Inflammatory macrophage treated with lipopolysaccharide for 4 hours (primary cell): ENCODE measurements around the gene NDUFA6.

Experiments
- DNase-seq: peaks from one replicate; pipeline ENCODE4 v3.0.0-alpha.2; 2020

The NDUFA6 gene

DNA sequence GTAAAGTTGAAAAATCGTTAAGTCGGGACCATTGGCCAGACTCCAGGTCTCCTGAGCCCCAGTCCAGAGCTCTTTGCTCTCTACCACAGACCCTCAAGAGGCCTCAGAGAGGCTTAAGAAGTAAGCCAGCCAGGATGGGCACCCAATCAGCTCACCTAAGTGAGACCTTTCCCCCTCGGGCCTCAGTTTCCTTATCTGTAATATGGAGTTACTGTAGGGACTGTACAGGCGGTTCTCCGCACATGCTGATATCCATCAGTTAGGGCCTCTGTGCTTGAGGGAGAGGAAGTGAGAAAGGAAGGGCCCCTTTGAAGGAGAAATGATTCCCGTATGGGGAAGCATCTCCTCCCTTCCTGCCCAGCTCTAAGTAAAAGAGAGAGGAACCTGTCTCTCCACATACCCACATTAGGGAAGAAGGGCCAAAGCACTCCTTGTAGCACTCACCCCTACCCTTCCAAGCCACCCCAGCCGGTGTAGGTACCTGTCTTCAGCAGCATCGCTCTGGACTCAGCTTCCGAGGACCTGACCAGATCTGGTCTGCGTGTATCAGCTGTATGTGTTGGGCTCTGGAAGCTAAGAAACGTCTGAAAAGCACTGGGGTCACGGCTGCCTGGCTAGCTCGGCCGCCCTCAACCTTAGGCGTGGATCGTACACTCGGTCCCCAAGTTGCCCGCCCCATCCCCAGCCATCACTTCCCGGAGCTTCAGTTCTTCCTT, 20.6 kb downstream of the NDUFA6 start:
- peak; percentile 76 for DNase-seq

DNA sequence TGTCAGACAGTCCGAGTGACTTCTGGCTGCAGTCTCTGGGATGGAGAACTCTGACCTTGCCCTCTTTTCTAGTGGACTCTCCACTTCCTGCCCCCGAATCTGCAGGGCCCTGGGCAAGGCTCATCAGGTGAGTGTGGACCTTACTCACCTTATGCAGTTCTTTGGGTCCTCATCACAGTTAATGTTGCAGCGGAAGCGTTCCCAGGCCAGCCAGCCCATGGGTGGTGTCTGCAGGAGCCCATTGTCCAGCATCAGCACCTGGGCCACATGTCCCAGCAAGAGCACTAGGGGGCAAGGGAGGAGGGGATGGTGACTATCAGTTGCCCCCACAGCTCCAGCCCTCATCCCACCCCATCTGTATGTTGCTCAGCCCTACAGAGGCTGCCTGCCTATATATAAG, 22.3 kb downstream of the NDUFA6 start:
- DNase-seq, result no peak

DNA sequence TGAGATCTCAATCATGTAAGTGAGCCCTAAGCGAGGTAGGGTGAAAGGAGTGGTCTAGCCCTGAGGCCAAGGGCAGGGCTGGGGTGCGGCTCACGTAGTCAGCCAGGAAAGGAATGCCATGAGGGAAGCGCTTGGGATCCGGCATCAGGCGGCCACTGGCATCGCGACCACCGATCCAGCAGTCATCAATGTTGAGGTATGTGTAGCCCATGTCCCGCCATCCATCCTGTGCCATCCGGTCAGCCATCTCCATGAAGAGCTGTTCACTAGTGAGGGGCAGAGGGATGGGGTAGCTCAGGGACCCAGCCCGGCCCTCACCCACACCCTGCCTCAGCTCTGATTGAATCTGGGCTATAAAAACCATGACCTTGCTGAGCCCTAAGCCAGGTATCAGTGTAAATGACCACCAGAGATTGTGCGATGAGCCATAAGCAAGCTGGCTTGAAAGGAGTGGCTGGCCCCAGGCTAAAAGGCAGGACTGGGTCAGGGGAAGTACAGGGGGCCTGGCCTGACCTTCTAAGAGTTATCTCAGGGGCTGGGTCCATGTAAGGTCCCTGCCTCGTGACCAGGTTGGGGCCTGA, 22.8 kb downstream of the NDUFA6 start:
- DNase-seq, result no peak

DNA sequence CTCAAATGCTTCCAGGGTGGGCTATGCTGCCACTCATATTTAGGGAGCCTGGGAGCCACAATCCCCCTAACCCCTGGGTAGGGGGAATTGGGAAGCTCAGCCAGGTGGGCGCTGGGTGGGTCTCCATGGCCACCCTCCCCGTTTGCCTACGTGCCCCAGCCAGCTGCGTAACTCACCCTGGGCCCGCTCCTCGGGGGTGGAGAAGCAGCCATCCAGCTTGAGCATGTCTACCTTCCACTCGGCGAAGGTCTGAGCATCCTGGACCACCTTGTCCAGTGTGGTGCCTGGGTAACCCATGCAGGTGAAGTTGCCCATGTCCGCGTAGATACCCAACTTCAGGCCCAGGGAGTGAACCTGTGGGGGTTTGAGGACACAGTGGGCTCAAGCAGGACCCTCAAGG, 23.6 kb downstream of the NDUFA6 start:
- DNase-seq, result no peak

DNA sequence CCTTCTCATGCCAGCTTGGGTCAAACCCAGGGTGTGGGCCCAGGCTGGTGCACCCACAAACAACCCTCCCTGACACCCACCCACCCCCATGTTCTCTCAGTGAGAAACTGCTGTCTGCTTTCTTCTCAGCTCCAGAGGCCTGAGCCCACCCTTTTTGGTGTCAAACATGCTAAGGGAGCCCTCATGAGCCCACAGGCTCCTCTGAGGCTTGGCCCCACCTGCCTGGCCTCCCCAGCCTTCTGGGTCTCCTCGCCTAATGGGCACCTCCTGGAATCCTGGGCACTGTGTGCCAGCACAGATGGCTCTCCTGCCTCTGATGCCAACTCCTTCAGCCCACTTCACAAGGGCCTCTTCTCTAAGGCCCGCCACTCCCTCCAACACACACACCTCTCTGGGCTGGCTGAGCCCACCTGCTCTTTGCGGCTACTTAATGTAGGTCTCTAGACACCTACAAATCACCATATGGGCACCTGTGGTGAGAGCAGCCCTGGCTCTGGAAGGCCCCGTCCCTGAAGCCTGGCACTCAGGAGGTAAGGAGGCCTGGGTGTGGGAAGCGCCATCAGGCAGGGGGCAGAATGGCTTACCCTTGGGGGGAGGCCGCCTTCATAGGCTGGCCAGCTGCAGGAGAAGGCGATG, 24.3 kb downstream of the NDUFA6 start:
- no peak for DNase-seq

DNA sequence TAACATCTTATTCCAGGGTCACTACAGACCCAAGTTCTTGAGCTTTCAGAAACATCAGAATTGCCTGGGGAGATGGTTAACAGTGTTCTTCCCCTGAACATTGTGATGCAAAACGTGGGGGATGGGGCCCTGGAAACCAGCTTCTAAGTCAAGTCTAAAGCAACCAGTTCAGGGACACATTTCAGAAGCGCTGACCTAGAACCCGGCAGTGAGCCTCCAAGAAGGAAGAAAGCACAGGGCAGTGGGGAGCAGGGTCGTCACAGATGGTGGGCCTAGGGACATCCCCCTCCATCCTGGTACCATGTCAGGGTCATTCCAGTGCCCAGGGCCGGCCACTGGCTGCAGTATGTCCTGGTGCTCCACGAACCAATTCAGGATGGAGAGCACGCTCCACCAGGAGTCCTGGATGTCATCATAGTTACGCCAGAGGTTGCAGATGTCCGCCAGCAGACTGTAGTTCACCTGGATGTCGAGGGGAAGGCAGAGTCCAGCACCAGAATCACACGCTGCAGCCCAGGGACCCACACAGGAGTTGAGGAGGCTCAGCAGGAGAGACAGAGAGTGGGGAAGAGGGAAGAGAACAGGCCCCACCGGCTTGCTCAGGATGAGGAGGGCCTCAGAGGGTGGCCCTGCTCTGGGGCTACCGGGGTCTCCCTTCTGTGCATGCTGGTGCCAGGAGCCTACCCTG, 25.0 kb downstream of the NDUFA6 start:
- DNase-seq, result no peak

DNA sequence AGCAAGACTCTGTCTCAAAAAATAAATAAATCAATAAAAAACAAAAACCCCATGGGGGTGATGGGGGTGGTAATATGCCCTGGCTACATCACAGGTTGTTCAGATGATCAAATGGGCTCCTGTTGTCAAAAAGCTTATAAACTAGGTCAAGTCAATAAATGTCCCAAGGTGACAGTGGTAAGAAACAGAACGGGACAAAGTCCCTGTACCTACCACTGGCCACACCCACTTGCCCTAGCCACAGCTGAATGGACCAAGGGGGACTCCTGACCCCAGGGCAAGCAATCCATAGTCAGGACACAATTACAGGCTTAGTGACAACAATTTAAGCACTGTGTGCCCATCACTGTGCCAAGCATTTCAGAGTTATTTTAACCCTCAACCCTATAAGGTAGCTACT, 25.9 kb downstream of the NDUFA6 start:
- no peak for DNase-seq

DNA sequence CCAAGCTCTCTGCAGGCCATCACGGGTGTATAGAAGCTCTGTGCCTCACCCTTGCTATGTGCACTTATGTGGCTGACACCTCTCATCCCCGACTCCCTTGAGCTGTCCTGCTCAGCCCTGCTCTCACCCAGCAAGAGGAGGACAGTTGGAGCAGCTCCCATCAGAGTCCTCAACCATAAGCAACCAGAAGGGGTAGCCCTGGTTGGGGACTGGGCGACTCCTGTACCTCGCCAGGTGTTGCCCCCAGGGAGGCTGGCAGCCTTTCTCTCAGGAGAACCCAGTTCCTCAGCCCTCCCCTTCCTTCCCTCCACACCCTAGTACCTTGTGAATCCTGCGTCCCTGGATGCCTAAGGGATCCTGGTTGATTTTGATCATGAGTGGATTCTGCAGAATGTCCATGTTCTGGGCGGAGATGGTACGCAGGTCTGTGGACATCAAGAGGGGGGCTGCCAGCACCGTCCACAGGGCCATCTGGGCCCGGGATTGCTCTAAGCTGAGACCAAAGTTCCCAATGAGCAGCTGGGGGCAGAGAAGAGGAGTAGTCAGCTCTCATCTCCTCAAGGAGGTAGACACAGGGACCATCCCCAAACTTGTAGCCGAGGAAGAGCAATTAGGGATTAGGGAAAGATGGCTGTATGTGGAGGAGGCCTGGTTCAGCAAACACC, 27.9 kb downstream of the NDUFA6 start:
- no peak for DNase-seq

DNA sequence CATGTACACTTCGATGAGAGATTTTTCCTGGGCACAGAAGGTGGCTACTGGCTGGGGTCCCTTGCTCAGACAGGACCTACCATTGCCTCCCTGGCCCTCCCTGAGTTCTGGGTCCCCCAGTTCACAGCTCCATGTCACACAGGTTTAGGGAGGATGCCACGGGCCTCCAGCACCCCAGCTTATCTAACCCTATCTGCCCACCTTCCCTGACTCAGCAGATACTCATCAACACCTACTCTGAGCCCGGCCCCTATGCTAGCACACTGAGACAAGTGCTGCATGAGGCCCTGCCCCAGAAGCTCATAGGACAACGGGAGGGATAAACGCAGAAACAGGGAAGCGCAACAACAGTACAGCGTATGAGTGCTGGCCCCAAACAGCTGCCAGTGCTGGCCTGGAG, 29.5 kb downstream of the NDUFA6 start:
- DNase-seq, result no peak

DNA sequence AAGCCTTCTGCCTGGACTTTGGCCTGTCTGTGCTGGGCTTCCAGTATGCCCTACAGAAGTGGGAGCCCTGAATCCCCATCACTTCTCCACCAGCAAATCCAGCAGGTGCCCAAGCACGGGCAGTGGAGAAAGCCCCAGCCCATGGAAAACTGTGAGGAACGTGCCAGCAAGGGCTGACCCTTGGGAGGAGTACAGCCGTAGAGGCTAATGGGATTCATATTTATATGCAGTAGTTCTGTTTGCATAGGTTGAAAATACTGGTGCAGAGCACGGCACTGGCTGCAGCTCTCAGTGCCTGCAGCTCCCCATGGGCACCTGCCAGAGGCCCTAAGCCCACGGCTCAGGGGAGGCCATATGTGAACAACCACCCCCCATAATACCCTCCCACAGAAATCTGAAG, 30.1 kb downstream of the NDUFA6 start:
- DNase-seq, result no peak

DNA sequence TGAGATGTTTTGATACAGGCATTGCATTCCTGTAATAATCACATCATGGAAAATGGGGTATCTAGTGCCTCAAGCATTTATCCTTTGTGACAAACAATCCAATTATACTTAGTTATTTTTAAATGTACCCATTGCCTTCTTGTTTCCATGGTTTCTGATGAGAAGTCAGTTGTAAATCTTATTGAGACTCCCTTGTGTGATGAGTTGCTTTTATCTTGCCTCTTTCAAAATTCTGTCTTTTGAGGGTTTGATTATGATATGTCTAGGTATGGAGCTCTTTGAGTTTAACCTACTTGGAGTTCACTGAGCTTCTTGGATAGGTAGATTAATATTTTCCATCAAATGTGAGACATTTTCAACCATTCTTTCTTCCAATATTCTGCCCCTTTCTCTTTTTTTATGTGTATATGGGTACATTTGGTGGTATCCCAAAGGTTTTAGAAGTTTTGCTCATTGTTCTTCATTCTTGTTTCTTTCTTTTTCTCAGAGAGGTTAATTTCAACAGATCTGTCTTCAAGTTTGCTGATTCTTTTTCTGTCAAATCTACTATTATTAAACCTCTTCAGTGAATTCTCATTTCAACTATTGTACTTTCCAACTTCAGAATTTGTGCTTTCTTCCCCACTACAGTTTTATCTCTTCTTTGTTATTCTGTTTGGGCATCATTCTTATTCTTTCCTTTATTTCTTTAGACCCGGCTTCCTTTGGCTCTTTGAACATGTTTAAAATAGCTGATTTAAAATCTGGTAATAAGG, 33.6 kb downstream of the NDUFA6 start:
- no peak for DNase-seq

DNA sequence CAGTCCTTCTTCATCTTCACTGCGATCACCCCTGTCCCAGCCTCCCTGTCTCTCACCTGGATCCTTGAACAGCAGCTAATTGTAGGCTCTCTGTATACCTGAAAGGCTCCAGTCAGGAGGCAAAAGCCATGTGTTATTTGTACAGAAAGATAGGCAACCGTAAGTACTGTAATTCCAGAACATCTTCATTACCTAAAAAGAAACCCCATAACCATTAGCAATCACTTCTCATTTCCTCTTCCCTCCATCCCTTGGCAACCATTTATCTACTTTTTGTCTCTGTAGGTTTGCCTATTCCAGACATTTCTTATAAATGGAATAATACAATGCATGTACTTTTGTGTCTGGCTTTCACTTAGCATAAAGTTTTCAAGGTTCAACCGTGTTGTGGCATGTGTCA, 37.8 kb downstream of the NDUFA6 start:
- peak; percentile 12 for DNase-seq

DNA sequence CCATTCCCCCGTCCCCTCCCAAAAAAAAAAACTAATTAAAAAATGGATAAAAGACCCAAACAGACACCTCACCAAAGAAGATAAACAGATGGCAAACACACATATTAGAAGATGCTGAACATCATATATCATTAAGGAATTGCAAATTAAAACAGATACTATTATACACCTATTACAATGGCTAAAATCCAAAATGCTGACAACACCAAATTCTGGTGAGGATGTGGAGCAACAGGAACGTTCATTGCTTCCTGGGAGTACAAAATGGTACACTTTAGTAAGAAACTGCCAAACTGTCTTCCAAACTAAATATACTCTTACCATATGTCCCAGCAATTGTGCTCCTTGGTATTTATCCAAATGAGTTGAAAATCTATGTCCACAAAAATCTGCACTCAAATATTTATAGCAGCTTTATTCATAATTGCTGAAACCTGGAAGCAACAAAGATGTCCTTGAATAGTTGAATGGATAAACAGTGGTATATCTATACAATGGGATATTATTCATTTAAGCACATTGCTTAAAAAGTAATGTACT, 39.9 kb downstream of the NDUFA6 start:
- no peak for DNase-seq

DNA sequence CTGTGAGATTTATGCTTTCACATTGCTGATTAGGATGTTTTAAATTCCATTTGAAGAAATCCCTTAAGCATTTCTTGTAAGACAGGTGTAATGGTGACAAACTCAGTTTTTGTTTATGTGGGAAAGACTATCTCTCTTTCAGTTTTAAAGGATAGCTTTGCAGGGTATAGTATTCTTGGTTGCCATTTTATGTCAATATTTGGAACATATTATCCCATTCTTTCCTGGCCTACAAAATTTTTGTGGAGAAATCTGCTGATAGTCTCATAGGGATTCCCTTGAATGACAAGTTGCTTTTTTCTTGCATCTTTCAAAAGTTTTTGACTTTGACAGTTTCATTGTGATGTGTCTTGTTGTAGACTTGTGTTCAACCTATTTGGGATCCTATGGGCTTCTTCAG, 48.8 kb downstream of the NDUFA6 start:
- no peak for DNase-seq

DNA sequence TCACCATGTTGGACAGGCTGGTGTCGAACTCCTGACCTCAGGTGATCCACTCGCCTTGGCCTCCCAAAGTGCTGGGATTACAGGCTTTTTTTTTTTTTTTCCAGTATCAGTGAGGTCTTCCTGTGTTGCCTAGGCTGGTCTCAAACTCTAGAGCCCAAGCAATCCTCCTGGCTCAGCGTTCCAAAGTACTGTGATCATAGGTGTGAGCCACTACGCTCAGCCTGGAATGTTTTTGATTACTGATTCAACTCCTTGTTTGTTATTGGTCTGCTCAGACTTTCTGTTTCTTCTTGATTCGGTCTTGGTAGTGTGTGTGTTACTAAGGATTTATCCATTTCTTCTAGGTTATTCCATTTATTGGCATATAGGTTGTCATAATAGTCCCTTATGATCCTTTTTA, 51.3 kb downstream of the NDUFA6 start:
- no peak for DNase-seq
